DND-41 (cell line): Measurements from ENCODE around the gene SMIM9.
"Not testable (repeated sequence)": the region's sequence is repeated elsewhere in the genome, so short reads cannot be mapped to it uniquely, and the experiment has no call there.

ENCODE experiments used
- ATAC-seq: fragments of 200-7000 bp; cut with Tn5 transposase; 3 replicates; pipeline ENCODE4 v1.9.1; 2021; ENCODE audit warnings: low read depth; ENCODE audit not compliant: insufficient read depth
- DNase-seq: peaks from one replicate; pipeline ENCODE4 v3.0.0-alpha.2; 2020
- H2AFZ ChIP-seq: 2 replicates; pipeline ENCODE4 v1.6.0; 2012; ENCODE audit warnings: low read depth, low read length
- H3K27ac ChIP-seq: 2 replicates; pipeline ENCODE4 v1.5.1; 2012; ENCODE audit warnings: low read length, inconsistent platforms
- H3K27me3 ChIP-seq: fragments of 200-600 bp; sonication (generic); 2 replicates; pipeline ENCODE4 v1.6.0; 2012; ENCODE audit warnings: low read length, mild to moderate bottlenecking, inconsistent platforms; ENCODE audit not compliant: insufficient read depth, poor library complexity
- H3K36me3 ChIP-seq: 2 replicates; pipeline ENCODE4 v1.5.1; 2012; ENCODE audit warnings: low read length, inconsistent platforms; ENCODE audit not compliant: insufficient read depth
- H3K4me1 ChIP-seq: 2 replicates; pipeline ENCODE4 v1.5.1; 2012; ENCODE audit warnings: mild to moderate bottlenecking, low read length; ENCODE audit not compliant: insufficient read depth
- H3K4me2 ChIP-seq: 2 replicates; pipeline ENCODE4 v1.6.0; 2012; ENCODE audit warnings: mild to moderate bottlenecking, moderate library complexity, low read length, inconsistent platforms; ENCODE audit not compliant: insufficient read depth
- H3K4me3 ChIP-seq, 2 experiments: fragments of 200-600 bp in 1 of 2; shearing (Covaris generic) in 1 of 2; 2 replicates each; pipeline ENCODE4 v1.5.1; 2012 to 2016; ENCODE audit warnings: inconsistent platforms in 2 of 2, low read length in 2 of 2, mild to moderate bottlenecking in 2 of 2, low read depth in 1 of 2, moderate library complexity in 1 of 2
- H3K79me2 ChIP-seq: 2 replicates; pipeline ENCODE4 v1.6.0; 2012; ENCODE audit warnings: low read length, inconsistent platforms; ENCODE audit not compliant: insufficient read depth
- H3K9ac ChIP-seq: 2 replicates; pipeline ENCODE4 v1.6.0; 2012; ENCODE audit warnings: low read depth, mild to moderate bottlenecking, inconsistent platforms, low read length, moderate library complexity
- H3K9me3 ChIP-seq: 2 replicates; pipeline ENCODE4 v1.5.1; 2012; ENCODE audit warnings: low read length, moderate library complexity, mild to moderate bottlenecking, inconsistent platforms; ENCODE audit not compliant: insufficient read depth, severe bottlenecking
- H4K20me1 ChIP-seq: 2 replicates; pipeline ENCODE4 v1.6.0; 2012; ENCODE audit warnings: low read length; ENCODE audit not compliant: insufficient read depth
- EZH2 ChIP-seq: IDR thresholded peaks from 3 replicates; pipeline ENCODE4 v1.6.1; 2012; ENCODE audit warnings: borderline replicate concordance, low read depth, mild to moderate bottlenecking, moderate library complexity, low read length, inconsistent platforms; ENCODE audit not compliant: severe bottlenecking
- TF ChIP-seq, protein P1 (sequence below): IDR thresholded peaks from 2 replicates; pipeline ENCODE4 v1.5.1; 2012; ENCODE audit warnings: borderline replicate concordance, low read length, moderate library complexity, mild to moderate bottlenecking; ENCODE audit not compliant: poor library complexity, severe bottlenecking; ENCODE audit errors: extremely low read depth

SMIM9 gene

GRCh38 chrX:154819771-154820341 is 14.6 kb downstream of the SMIM9 start:
- Histone ChIP-seq H2AFZ (no peak overlapping the region), H4K20me1 (no peaks in the 10 kb centered on the region), H3K9me3 (no peaks in the 10 kb centered on the region), H3K4me1 (no peaks in the 10 kb centered on the region), H3K27me3 (no peaks in the 10 kb centered on the region), H3K4me2 (no peak overlapping the region), H3K4me3 (no peak overlapping the region), H3K27ac (no peak overlapping the region), H3K79me2 (no peaks in the 10 kb centered on the region), H3K36me3 (no peaks in the 10 kb centered on the region), H3K9ac (no peak overlapping the region)
- ATAC-seq (no peak), DNase-seq (no peak)
- TF ChIP-seq EZH2 = no peak
- TF ChIP-seq, protein P1, sequence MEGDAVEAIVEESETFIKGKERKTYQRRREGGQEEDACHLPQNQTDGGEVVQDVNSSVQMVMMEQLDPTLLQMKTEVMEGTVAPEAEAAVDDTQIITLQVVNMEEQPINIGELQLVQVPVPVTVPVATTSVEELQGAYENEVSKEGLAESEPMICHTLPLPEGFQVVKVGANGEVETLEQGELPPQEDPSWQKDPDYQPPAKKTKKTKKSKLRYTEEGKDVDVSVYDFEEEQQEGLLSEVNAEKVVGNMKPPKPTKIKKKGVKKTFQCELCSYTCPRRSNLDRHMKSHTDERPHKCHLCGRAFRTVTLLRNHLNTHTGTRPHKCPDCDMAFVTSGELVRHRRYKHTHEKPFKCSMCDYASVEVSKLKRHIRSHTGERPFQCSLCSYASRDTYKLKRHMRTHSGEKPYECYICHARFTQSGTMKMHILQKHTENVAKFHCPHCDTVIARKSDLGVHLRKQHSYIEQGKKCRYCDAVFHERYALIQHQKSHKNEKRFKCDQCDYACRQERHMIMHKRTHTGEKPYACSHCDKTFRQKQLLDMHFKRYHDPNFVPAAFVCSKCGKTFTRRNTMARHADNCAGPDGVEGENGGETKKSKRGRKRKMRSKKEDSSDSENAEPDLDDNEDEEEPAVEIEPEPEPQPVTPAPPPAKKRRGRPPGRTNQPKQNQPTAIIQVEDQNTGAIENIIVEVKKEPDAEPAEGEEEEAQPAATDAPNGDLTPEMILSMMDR = no peak

- DNase-seq = no peak
- Histone ChIP-seq H3K4me1 (no peaks in the 10 kb centered on the region), H3K9ac (no peak overlapping the region), H3K36me3 (no peaks in the 10 kb centered on the region), H3K27me3 (no peaks in the 10 kb centered on the region), H4K20me1 (no peaks in the 10 kb centered on the region), H3K9me3 (no peaks in the 10 kb centered on the region), H2AFZ (no peak overlapping the region), H3K27ac (no peak overlapping the region), H3K4me3 (no peak overlapping the region), H3K79me2 (no peaks in the 10 kb centered on the region), H3K4me2 (no peak overlapping the region)
- no peak for ATAC-seq
- no peak for TF ChIP-seq EZH2
- TF ChIP-seq, protein P1 = no peak
Measured at GRCh38 chrX:154818916-154819770, 15.3 kb downstream of the SMIM9 start.

DNA sequence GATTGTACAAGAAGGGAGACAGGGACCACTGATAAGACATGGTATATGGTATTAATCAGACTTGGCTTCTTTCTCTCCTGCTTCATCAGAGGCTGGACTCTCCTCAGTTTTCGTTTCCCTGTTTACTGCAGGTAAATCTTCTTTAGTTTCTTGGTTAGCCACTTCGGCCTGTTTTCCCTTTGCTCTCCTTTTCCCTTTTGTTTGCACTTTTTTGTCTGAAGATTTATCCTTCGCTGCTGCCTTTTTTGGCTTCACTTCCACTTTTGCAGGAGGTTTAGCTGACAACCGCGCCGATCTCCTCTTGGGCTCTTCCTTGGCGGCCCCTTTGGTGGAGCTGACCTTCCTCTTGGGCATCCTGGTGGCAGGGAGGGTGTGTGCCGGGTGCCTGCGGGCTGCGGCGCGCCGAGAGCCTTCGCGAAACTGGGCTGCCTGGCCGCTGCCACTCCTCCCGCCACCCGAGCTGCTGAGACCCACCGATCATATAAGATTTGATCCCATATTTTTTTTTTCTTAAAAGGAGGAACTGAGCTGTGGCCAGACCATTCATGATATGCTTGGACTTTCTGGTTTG is 17.3 kb downstream of the SMIM9 start:
- ATAC-seq, H3K79me2 ChIP-seq, H4K20me1 ChIP-seq, H3K4me2 ChIP-seq, H3K36me3 ChIP-seq, H3K27me3 ChIP-seq, H3K27ac ChIP-seq, H3K9me3 ChIP-seq, H2AFZ ChIP-seq, H3K9ac ChIP-seq, H3K4me1 ChIP-seq, H3K4me3 ChIP-seq, DNase-seq: not testable (repeated sequence)

- not testable (repeated sequence) for H4K20me1 ChIP-seq, DNase-seq, H3K79me2 ChIP-seq, H3K36me3 ChIP-seq, H3K4me3 ChIP-seq, H3K4me1 ChIP-seq, H3K4me2 ChIP-seq, H3K27me3 ChIP-seq, H3K27ac ChIP-seq, H3K9ac ChIP-seq, H3K9me3 ChIP-seq, H2AFZ ChIP-seq, ATAC-seq
Measured at GRCh38 chrX:154816326-154816898, 18.1 kb downstream of the SMIM9 start.
